Omental fat pad (tissue), 4 donors: ENCODE results near the gene ANKRD13B. TPM values are rescaled to one million over a fixed set of nuclear protein-coding genes. Genes with fewer than 3 reads are reported as not detected.

Experiments
- ATAC-seq: fragments of 150-250 bp; one replicate; pipeline ENCODE4 v1.9.1; 2016; ENCODE audit warnings: mild to moderate bottlenecking, moderate library complexity; ENCODE audit not compliant: low FRiP score
- DNase-seq: peaks from one replicate; pipeline ENCODE4 v3.0.0-alpha.2; 2019; ENCODE audit warnings: low spot score
- total RNA-seq, 4 donors: library from RNA; depleted of rRNA; stranded (reverse); fragments of >200 nt; gene quantifications; one replicate each; pipeline ENCODE4 v1.1.0, GENCODE V29; 2016
- TF ChIP-seq, protein P1 (sequence below), 3 donors: fragments of 450-650 bp; IDR thresholded peaks; one replicate each; pipeline ENCODE4 v1.5.1; 2016 to 2017; ENCODE audit warnings: antibody characterized with exemption in 3 of 3, mild to moderate bottlenecking in 3 of 3, moderate library complexity in 2 of 3

ANKRD13B gene
- total RNA-seq, 4 donors from 2014 or later: 9.2 to 18.3 (median 13.2) TPM

DNA sequence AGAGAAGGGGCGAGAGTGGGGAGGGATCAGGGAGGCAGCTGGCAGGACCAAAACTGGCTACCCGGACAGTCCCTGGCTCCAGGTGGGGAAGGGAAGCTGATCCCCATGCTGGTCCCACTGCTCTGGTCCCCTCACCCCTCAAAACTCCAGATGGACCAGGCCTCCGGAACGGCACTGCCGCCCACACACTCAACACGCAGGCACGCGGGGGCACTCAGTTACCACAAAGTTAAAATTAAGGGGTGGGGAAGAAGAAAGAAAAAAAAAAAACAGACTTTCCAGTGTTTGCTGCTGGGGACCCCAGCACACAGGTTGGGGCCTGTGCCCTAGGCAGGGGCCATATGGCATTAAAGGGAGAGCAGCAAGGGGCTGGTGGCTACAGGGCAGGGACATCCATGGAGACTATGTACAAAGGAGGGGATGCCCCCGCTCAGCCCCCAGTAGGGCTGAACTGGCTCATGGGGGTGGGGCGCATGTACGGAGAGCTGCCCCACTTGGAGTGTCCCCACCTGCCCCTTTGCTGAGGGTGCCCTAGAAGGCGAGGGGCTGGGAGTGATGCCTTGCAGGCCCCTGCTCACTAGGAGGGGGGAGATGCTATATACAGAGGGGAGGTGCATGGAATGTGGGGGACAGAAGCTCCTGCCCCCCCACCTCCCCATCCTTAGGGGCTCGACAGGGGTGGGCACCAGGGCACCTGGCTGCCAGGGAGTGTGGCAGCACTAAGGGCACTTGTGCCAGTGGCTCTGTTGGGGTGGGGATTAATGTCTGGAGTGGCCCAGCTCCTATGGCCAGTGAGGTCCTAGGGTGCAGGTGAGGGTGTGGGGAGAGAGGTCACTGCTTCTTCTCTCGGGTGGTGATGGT lies 18.8 kb upstream of the ANKRD13B start:
- ATAC-seq (no peak), DNase-seq (no peak)
- TF ChIP-seq, protein P1, sequence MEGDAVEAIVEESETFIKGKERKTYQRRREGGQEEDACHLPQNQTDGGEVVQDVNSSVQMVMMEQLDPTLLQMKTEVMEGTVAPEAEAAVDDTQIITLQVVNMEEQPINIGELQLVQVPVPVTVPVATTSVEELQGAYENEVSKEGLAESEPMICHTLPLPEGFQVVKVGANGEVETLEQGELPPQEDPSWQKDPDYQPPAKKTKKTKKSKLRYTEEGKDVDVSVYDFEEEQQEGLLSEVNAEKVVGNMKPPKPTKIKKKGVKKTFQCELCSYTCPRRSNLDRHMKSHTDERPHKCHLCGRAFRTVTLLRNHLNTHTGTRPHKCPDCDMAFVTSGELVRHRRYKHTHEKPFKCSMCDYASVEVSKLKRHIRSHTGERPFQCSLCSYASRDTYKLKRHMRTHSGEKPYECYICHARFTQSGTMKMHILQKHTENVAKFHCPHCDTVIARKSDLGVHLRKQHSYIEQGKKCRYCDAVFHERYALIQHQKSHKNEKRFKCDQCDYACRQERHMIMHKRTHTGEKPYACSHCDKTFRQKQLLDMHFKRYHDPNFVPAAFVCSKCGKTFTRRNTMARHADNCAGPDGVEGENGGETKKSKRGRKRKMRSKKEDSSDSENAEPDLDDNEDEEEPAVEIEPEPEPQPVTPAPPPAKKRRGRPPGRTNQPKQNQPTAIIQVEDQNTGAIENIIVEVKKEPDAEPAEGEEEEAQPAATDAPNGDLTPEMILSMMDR (IDR thresholded peaks at IDR 0.05): no peak

DNA sequence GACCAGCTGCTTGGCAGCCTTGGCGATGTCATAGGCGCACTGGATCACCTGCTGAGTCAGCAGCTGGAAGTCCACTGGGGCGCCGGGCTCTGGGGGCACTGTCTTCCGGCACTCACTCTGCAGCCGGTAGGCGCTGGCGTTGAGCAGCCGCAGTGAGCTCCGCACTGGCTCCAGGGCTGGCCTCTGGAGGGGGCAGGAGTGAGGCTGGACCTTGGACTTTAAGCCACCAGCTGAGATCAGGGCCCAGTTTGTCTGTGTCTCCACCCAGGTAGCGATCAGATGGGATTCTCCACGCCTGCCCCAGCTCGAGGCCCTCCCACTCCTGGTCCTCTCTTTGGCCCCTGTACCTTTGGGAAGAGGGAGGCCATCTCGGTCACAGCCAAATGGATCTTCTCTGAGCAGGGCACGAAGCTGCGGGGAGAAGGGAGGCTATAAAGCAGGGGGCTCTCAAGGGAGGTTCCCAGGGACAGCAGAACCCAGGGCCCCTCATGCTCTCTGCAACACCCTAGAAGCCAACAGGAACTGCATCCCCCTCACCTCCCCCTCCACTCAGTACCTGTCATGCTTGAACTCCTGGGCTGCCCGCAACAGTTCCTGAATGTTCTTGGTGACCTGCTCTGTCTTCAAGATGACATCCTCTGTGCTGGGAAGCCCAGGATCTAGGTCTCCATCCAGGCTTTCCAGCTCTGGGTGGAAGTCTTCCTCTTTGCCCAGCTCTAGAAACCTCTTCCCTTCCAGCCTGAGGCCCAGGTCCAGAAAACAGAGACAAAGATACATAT lies 18.0 kb upstream of the ANKRD13B start:
- DNase-seq: no peak
- ATAC-seq: no peak
- TF ChIP-seq, protein P1 (IDR thresholded peaks at IDR 0.05): no peak

DNA sequence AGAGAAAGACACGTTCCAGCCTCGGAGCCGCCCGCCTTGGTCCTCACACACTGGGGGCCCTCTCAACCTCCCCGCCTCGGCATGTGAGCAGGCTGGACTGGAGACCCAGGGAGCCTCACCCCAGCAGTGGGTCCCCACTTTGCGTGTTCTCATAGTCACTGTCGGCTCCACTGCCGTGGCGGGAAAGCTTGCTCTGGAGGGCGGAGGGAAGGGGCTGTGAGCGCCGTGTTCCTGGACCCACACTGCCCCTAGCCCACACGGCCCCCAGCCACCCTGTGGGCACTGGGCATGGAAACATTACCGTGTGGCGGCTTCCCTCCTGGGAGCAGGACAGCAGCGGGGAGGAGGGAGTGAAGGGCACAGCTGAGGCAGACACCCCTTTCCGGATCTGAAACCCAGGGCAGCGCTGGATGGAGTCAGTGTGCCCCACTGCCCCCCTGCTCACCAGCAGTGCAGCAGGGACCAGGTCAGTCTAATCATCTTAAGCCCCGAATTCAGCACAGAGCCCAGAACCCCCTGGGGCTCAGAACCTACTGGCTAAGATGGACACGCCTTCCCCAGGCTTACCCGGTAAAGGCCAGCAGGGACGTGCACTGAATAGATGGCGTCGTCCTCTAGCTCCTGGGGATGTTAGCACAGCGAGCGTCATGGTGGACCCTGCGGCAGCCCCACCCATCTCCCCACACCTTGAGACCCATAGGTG lies 17.3 kb upstream of the ANKRD13B start:
- TF ChIP-seq, protein P1 (IDR thresholded peaks at IDR 0.05): no peak
- DNase-seq (no peak), ATAC-seq (no peak)

DNA sequence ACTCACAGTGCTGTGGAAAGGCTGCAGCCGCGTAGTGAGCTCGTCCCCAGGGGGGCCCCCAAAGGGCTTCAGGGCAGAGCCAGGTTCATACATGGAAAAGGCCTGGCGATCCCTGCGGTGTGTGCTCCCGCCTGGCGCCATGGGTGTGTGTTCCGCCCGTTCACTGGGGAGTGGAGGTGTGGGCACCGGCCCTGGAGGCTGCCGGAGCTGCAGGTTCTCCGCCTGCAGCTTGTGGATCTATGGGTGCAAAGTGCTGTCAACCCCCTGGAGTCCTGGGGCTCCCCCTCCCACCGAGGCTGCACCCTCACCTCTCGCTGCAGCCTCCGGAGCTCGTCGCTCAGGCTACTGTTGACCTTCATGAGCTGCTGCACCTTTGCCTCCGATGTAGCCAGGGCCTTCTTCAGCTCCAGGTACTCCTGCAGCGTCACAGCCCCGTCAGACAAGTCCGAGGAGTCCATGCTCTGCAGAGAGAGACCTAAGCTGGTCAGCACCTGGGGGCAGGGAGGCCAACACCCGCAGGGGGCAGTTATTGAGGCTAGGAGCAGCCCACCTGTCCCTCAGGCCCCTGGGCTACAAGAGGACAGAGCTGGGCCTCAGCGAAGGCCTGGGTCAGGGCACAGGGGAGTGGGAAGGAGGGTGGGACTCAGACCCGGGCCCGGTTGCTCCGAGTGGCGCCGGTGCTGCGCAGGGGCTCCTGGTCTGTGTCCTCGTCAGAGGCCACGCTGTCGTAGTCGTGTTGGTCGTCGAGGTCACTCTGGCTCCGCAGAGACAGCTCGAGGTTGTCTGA lies 16.5 kb upstream of the ANKRD13B start:
- no peak for DNase-seq
- no peak for ATAC-seq
- TF ChIP-seq, protein P1 (IDR thresholded peaks at IDR 0.05): no peak

DNA sequence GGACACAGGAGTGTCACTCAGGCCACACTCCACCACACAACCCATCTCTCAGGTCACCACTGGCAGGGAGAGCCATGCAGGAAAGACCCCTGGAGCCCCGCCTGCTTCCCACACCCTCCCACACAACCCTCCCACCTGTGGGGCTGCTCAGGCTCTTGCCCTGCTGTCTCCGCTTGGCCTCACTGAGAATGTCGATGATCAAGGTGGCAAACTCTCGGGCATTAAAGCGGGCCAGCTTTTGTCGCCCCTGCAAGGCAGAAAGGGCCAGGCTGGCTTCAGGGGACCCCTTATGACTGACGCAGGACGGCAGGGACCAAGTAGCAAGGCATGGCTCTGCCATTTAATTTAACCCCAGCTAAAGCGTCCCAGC lies 15.9 kb upstream of the ANKRD13B start:
- DNase-seq (no peak), ATAC-seq (no peak)
- TF ChIP-seq, protein P1 (IDR thresholded peaks at IDR 0.05): no peak
